ENCODE data around the gene NRSN2. TPM values are rescaled to one million over a fixed set of nuclear protein-coding genes. Genes with fewer than 3 reads are reported as not detected.
A peak's percentile ranks its signal among the peaks of the same experiment; 100 is the strongest.

The NRSN2 gene
- total and polyA plus RNA-seq, 2 of the 4 experiments (the other 2 are of a cell fraction) = 9.9 to 101 TPM

- H3K56ac ChIP-seq (ENCODE audit: extremely low read depth, insufficient read depth, low read length) = no peak overlapping the region
- H3K79me1 ChIP-seq (ENCODE audit: low read depth in 1 of 2, low read length in 2 of 2) = no peaks in the 10 kb centered on the region; a peak in 1 of 4 replicates
- H3K4ac ChIP-seq (ENCODE audit: low read depth, low read length) = 0 out of 2 replicates have a peak overlapping the region, but pooled peaks have one; percentile 7
- in situ Hi-C loops (cut with MboI; ENCODE audit: low sequenced_read_pairs) = no loop called here
- no peaks in the 10 kb centered on the region for H3K36me3 ChIP-seq (ENCODE audit: control insufficient read depth, insufficient read depth, low read length)
- no peak overlapping the region for H4K5ac ChIP-seq (ENCODE audit: low read depth, low read length)
- H3K4me1 ChIP-seq (ENCODE audit: control insufficient read depth, insufficient read depth, low read length) = peaks cover 20% of the 10 kb centered on the region
- no peak overlapping the region for H3K27ac ChIP-seq (ENCODE audit: insufficient read depth, low read length)
- H3K18ac ChIP-seq (ENCODE audit: low read depth, low read length) = no peak overlapping the region
- H2AK9ac ChIP-seq (replicated peaks; ENCODE audit: low read depth, low read length, poor library complexity) = no peak overlapping the region
- dilution Hi-C loops (cut with HindIII; ENCODE audit: low sequenced_read_pairs, unreplicated experiment) = no loop called here
- no peak overlapping the region for H3K4me3 ChIP-seq (ENCODE audit: insufficient read depth, low read depth, low read length)
- no peaks in the 10 kb centered on the region for H3K27me3 ChIP-seq (ENCODE audit: control insufficient read depth, insufficient read depth, low read length)
- no peak overlapping the region for H2BK15ac ChIP-seq (ENCODE audit: low read depth, low read length)
- intact Hi-C loops (cut with micrococcal nuclease) = no loop called here
- H4K91ac ChIP-seq (ENCODE audit: insufficient read depth, low read depth, low read length) = peak overlapping the region; percentile 15; the same call in 1 of the 2 replicates
- no peak overlapping the region for H2AK5ac ChIP-seq (ENCODE audit: low read depth, low read length)
- H3K14ac ChIP-seq (replicated peaks; ENCODE audit: low read depth, low read length) = no peak overlapping the region
- BruUV-seq (replicated peaks) = no TSS peak
- ChIA-PET POLR2A (ENCODE audit: unreplicated experiment) (no interaction called here), CTCF (interaction anchor here (0.8 kb wide), 1 partner anchor 12 kb away, joined by 3 read pairs; no protein-coding TSS in a partner anchor)
- 0 out of 2 replicates have a peak overlapping the region, but pooled peaks have one; percentile 11 for H2BK120ac ChIP-seq (ENCODE audit: low read depth, low read length)
- H3K23ac ChIP-seq (ENCODE audit: low read depth, low read length) = no peak overlapping the region
- no peak overlapping the region for H3K4me2 ChIP-seq (ENCODE audit: low read depth, low read length)
- no peak overlapping the region for H2BK5ac ChIP-seq (ENCODE audit: low read depth, low read length, poor library complexity, severe bottlenecking)
- no peaks in the 10 kb centered on the region for H3K9me3 ChIP-seq (ENCODE audit: control insufficient read depth, insufficient read depth, low read length)
- no CpG with 5 or more reads among the region's 13 CpGs for WGBS, 2 experiments (ENCODE audit: extremely low coverage in 2 of 2, insufficient read length in 1 of 2)
- H3K9me1 ChIP-seq (ENCODE audit: insufficient read depth, low read length) = peaks cover 23% of the 10 kb centered on the region
- no peak overlapping the region for H2AFZ ChIP-seq (replicated peaks; ENCODE audit: low read length, poor library complexity)
- no peak overlapping the region for H3K9ac ChIP-seq (ENCODE audit: low read depth, low read length)
- no peaks in the 10 kb centered on the region for H4K20me1 ChIP-seq (ENCODE audit: insufficient read depth, low read length)
- no peak overlapping the region for H4K8ac ChIP-seq (ENCODE audit: low read depth in 2 of 2, low read length in 2 of 2)
- H2BK20ac ChIP-seq (ENCODE audit: low read depth, low read length) = peak overlapping the region; percentile 61; the same call in 1 of the 2 replicates
- no peak for ATAC-seq (ENCODE audit: low read depth)
- DNase-seq = no peak
- no peak for TF ChIP-seq RCOR1 (IDR thresholded peaks at IDR 0.05; ENCODE audit: insufficient replicate concordance, low read length)
- no peak for TF ChIP-seq MAFK (IDR thresholded peaks at IDR 0.05; ENCODE audit: low read depth, low read length)
- TF ChIP-seq USF2 (IDR thresholded peaks at IDR 0.05; ENCODE audit: low read depth, low read length) = no peak
- no peak for TF ChIP-seq MAZ (IDR thresholded peaks at IDR 0.05; ENCODE audit: borderline replicate concordance, low read depth, low read length)
- no peak for TF ChIP-seq POLR2A (IDR thresholded peaks at IDR 0.05; ENCODE audit: low read depth, low read length)
- TF ChIP-seq RAD21 (IDR thresholded peaks at IDR 0.05; ENCODE audit: low read length) = no peak
- TF ChIP-seq CTCF (conservative IDR thresholded peaks at IDR 0.05; ENCODE audit: low read depth, low read length) = no peak
- no peak for TF ChIP-seq ELK1 (IDR thresholded peaks at IDR 0.05; ENCODE audit: borderline replicate concordance, low read depth, low read length)
- TF ChIP-seq FOS (IDR thresholded peaks at IDR 0.05; ENCODE audit: low read depth, low read length) = no peak
- TF ChIP-seq BHLHE40 (IDR thresholded peaks at IDR 0.05; ENCODE audit: low read depth, low read length) = no peak
- TF ChIP-seq CHD1 (IDR thresholded peaks at IDR 0.05; ENCODE audit: low read depth, low read length) = no peak
- TF ChIP-seq MXI1 (IDR thresholded peaks at IDR 0.05; ENCODE audit: borderline replicate concordance, low read depth, low read length) = no peak
- TF ChIP-seq CEBPB (IDR thresholded peaks at IDR 0.05; ENCODE audit: low read depth, low read length) = no peak
- no peak for TF ChIP-seq SMC3 (IDR thresholded peaks at IDR 0.05; ENCODE audit: low read depth, low read length)
- no peak for TF ChIP-seq NFE2L2 (IDR thresholded peaks at IDR 0.05; ENCODE audit: low read depth, low read length)
Observed at GRCh38 chr20:366719-367485, 20.0 kb downstream of the NRSN2 start.

Data from IMR-90 (cell line).